Calu3 (cell line): ENCODE data around the gene FOXRED1. TPM values are rescaled to one million over a fixed set of nuclear protein-coding genes. Genes with fewer than 3 reads are reported as not detected.

Source experiments
- BruUV-seq: library from RNA; stranded (reverse); fragments of 400-500 nt; replicated peaks from 2 replicates; lab custom pipeline; 2021; lab: Mats Ljungman, UMichigan
- CTCF ChIA-PET: fragments of 300-600 bp; sonication (Branson Sonifier 250); formaldehyde crosslinking; loops from one replicate; lab custom pipeline; 2022; ENCODE audit warnings: antibody characterized with exemption; lab: Charles Lee
- DNase-seq: peaks from one replicate; pipeline ENCODE4 v3.0.0; 2022
- H3K27ac Mint-ChIP-seq: one replicate; pipeline ENCODE4 v1.8.0; 2022; ENCODE audit warnings: mixed read lengths; ENCODE audit not compliant: unreplicated experiment
- H3K27me3 Mint-ChIP-seq: one replicate; pipeline ENCODE4 v1.8.0; 2022; ENCODE audit warnings: mixed read lengths; ENCODE audit not compliant: unreplicated experiment
- H3K36me3 Mint-ChIP-seq: one replicate; pipeline ENCODE4 v1.8.0; 2022; ENCODE audit warnings: mild to moderate bottlenecking, moderate library complexity, mixed read lengths; ENCODE audit not compliant: insufficient read depth, unreplicated experiment
- H3K4me1 Mint-ChIP-seq: one replicate; pipeline ENCODE4 v1.8.0; 2022; ENCODE audit warnings: mild to moderate bottlenecking, low read depth, mixed read lengths; ENCODE audit not compliant: unreplicated experiment
- H3K4me3 Mint-ChIP-seq: one replicate; pipeline ENCODE4 v1.8.0; 2022; ENCODE audit warnings: mild to moderate bottlenecking, low read depth, moderate library complexity, mixed read lengths; ENCODE audit not compliant: unreplicated experiment
- H3K9me3 Mint-ChIP-seq: one replicate; pipeline ENCODE4 v1.8.0; 2022; ENCODE audit warnings: low read depth, mixed read lengths; ENCODE audit not compliant: unreplicated experiment
- CTCF ChIP-seq: fragments of 200-600 bp; IDR thresholded peaks from one replicate; pipeline ENCODE4 v1.8.0; 2022; ENCODE audit warnings: antibody characterized with exemption; ENCODE audit not compliant: unreplicated experiment
- intact Hi-C: fragments of 100-400 bp; cut with micrococcal nuclease; formaldehyde crosslinking; loops from one replicate; pipeline ENCODE4 v1.10.0; 2022; ENCODE audit not compliant: unreplicated experiment
- total RNA-seq: library from RNA; stranded (reverse); gene quantifications from 2 replicates; pipeline ENCODE4 v1.2.3, GENCODE V29; 2022

FOXRED1 gene
- total RNA-seq, 1 experiment from 2014 or later: 34.9 TPM

DNA sequence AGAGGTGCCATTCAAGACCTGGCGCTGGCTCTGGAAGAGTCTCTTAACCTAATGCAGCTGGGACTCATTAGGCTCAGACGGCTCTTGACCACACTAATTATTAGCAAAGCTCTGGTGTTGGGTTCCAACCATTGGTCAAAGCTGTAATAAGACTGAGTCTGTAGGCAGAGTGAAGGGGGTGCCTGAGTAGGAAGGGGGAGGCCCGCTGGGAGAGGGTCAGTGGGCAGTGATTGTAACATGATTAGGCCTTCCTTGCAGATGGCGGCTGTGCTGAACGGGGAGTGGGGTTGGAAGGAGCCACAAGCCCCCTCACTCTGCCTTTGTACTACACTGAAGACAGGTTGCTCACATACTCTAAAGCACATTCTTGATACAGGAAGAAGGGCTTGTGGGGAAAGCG is 5.5 kb upstream of the FOXRED1 start:
- no peak overlapping the region for H3K4me3 Mint-ChIP-seq
- H3K36me3 Mint-ChIP-seq: peaks cover 43% of the 10 kb centered on the region
- no TSS peak for BruUV-seq
- no peaks in the 10 kb centered on the region for H3K27me3 Mint-ChIP-seq
- CTCF ChIA-PET: no interaction called here
- intact Hi-C loops: no loop called here
- TF ChIP-seq CTCF: no peak
- no peak for DNase-seq
- no peak overlapping the region for H3K27ac Mint-ChIP-seq
- no peaks in the 10 kb centered on the region for H3K4me1 Mint-ChIP-seq
- no peaks in the 10 kb centered on the region for H3K9me3 Mint-ChIP-seq

DNA sequence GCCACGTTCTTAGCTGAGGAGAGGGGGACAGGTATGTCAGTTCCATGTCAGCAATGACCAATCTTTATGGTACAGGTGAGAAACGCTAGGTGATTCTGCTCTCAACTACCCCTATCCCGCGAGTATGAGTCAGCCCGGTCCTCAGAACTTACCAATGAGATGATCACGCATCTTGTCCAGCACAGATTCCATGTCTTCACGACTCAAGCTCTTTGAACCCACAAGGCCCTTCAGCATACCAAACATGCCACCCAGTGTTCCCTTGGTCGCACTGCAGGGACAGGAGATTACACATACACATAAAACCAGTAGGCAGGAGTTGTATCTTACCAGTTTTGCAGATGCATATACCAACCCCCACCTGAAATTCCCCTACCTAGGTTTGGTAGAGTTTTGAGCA is 3.1 kb upstream of the FOXRED1 start:
- DNase-seq: no peak
- H3K9me3 Mint-ChIP-seq: no peaks in the 10 kb centered on the region

GRCh38 chr11:126267650-126268049 is 1.3 kb upstream of the FOXRED1 start:
- H3K36me3 Mint-ChIP-seq: peaks cover 59% of the 10 kb centered on the region
- CTCF ChIA-PET: no interaction called here

More for the DNA sequence above, 3.1 kb upstream of the FOXRED1 start:
- Mint-ChIP-seq H3K36me3 (peaks cover 58% of the 10 kb centered on the region), H3K4me1 (peaks cover 13% of the 10 kb centered on the region), H3K4me3 (no peak overlapping the region), H3K27ac (peak overlapping the region; percentile 61), H3K27me3 (no peaks in the 10 kb centered on the region)
- BruUV-seq: no TSS peak
- CTCF ChIA-PET: no interaction called here
- intact Hi-C loops: no loop called here
- TF ChIP-seq CTCF: no peak

DNA sequence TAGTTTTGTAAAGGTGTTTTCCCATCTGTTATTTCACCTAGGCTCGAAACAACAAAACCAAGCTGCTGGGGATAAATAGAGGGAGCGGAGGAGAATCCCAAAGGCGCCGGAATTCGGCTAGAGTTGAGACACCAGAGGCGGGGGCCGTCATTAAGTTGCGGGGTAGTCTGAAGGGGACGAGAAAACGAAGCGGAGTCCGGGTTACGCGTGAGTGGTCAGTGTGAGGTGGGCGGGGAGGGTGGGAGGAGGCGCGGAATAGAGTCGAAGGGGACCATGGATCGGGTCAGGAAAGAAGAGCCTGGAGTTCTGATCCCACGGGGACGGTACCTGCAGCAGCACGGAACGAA is 620 bp upstream of the FOXRED1 start:
- no TSS peak for BruUV-seq
- DNase-seq: no peak
- H3K9me3 Mint-ChIP-seq: no peaks in the 10 kb centered on the region
- peaks cover 59% of the 10 kb centered on the region for H3K36me3 Mint-ChIP-seq
- peaks cover 15% of the 10 kb centered on the region for H3K4me1 Mint-ChIP-seq
- CTCF ChIA-PET: interaction anchor here (1.0 kb wide), 1 partner anchor 213 kb away, joined by 3 read pairs; no protein-coding TSS in a partner anchor
- no peaks in the 10 kb centered on the region for H3K27me3 Mint-ChIP-seq
- TF ChIP-seq CTCF: no peak
- H3K4me3 Mint-ChIP-seq: peak overlapping the region; percentile 93
- intact Hi-C loops: no loop called here
- peak overlapping the region; percentile 94 for H3K27ac Mint-ChIP-seq

More at GRCh38 chr11:126267650-126268049, 1.3 kb upstream of the FOXRED1 start:
- Mint-ChIP-seq H3K27me3 (no peaks in the 10 kb centered on the region), H3K9me3 (no peaks in the 10 kb centered on the region), H3K4me3 (peak overlapping the region; percentile 93), H3K27ac (peak overlapping the region; percentile 94), H3K4me1 (peaks cover 15% of the 10 kb centered on the region)
- no peak for DNase-seq
- intact Hi-C loops: no loop called here
- BruUV-seq: no TSS peak
- no peak for TF ChIP-seq CTCF
